ENCODE data around the gene NKX2-1. TPM values are rescaled to one million over a fixed set of nuclear protein-coding genes. Genes with fewer than 3 reads are reported as not detected.

Gene NKX2-1
- total RNA-seq, 1 experiment from 2014 or later = not detected

- H3K27me3 ChIP-seq (ENCODE audit: insufficient read depth, low read length) = no peaks in the 10 kb centered on the region
- no peak overlapping the region for H2BK5ac ChIP-seq (ENCODE audit: insufficient read length, low read length)
- H4K20me1 ChIP-seq (ENCODE audit: control insufficient read depth, insufficient read depth, insufficient read length) = no peaks in the 10 kb centered on the region
- no peak overlapping the region for H3K23ac ChIP-seq (ENCODE audit: insufficient read length, low read depth, low read length)
- DNase-seq = no peak
- no peak overlapping the region for H4K5ac ChIP-seq (ENCODE audit: insufficient read length, low read depth, low read length)
- H2BK15ac ChIP-seq (ENCODE audit: low read depth, low read length) = no peak overlapping the region
- H3T11ph ChIP-seq (ENCODE audit: low read length) = no peak overlapping the region
- H2BK12ac ChIP-seq (ENCODE audit: insufficient read length, low read depth, low read length) = no peak overlapping the region
- no peak overlapping the region for H4K91ac ChIP-seq (ENCODE audit: insufficient read length, low read depth, low read length)
- no peak overlapping the region for H3K27ac ChIP-seq (ENCODE audit: insufficient read length, low read depth, low read length)
- no peak overlapping the region for H2BK120ac ChIP-seq (ENCODE audit: low read depth, low read length, poor library complexity, severe bottlenecking)
- H4K8ac ChIP-seq (replicated peaks; ENCODE audit: insufficient read length, low read depth, low read length) = no peak overlapping the region
- no peak overlapping the region for H3K18ac ChIP-seq (ENCODE audit: insufficient read length, low read depth, low read length)
- H3K36me3 Mint-ChIP-seq (ENCODE audit: insufficient read depth in 1 of 3, low read depth in 3 of 3) = no peaks in the 10 kb centered on the region
- H3K27ac Mint-ChIP-seq = no peak overlapping the region
- H3K79me2 ChIP-seq (ENCODE audit: insufficient read depth, low read length) = no peaks in the 10 kb centered on the region
- no peak overlapping the region for H2AFZ ChIP-seq (ENCODE audit: low read length)
- no peak overlapping the region for H3K9ac ChIP-seq (ENCODE audit: extremely low read depth, insufficient read length, low read length)
- peaks cover 81% of the 10 kb centered on the region for H3K27me3 Mint-ChIP-seq (ENCODE audit: low read depth)
- H3K9me3 ChIP-seq (ENCODE audit: control insufficient read depth, low read depth, low read length) = no peaks in the 10 kb centered on the region
- H3K4ac ChIP-seq (ENCODE audit: low read depth, low read length) = no peak overlapping the region
- no peaks in the 10 kb centered on the region for H3K79me1 ChIP-seq (ENCODE audit: insufficient read depth, low read depth, low read length, poor library complexity, severe bottlenecking)
- TF ChIP-seq CTCF (conservative IDR thresholded peaks at IDR 0.05) = no peak
- peaks cover 7 to 10% of the 10 kb centered on the region in 2 experiments for H3K9me3 Mint-ChIP-seq
- H3K4me3 Mint-ChIP-seq = no peak overlapping the region
- whole genome bisulfite sequencing (ENCODE audit: extremely low coverage, insufficient read length, low lambda C conversion rate) = no CpG with 5 or more reads among the region's 1 CpG
- H3K14ac ChIP-seq (ENCODE audit: insufficient read depth, low read length) = no peak overlapping the region
- H3K4me1 Mint-ChIP-seq = no peaks in the 10 kb centered on the region
- H3K23me2 ChIP-seq (ENCODE audit: insufficient read length, low read depth, low read length, poor library complexity, severe bottlenecking) = no peaks in the 10 kb centered on the region
- H2AK5ac ChIP-seq (ENCODE audit: insufficient read length, low read length) = no peak overlapping the region
- H3K4me2 ChIP-seq (ENCODE audit: insufficient read depth, insufficient read length, low read length) = no peak overlapping the region
- H3K4me1 ChIP-seq (ENCODE audit: insufficient read depth, low read length) = no peaks in the 10 kb centered on the region
- H3K56ac ChIP-seq (ENCODE audit: insufficient read length, low read depth, low read length) = no peak overlapping the region
- no peak overlapping the region for H2BK20ac ChIP-seq (ENCODE audit: low read depth, low read length, poor library complexity, severe bottlenecking)
These were observed 18.0 kb upstream of the NKX2-1 start for GRCh38 chr14:36538051-36538450.
